HL-60/S4 treated with retinoic acid at 250 ng/mL for 4 days and 3 days (cell line): Measurements from ENCODE around the gene TMEM81.

ENCODE experiments used
- in situ Hi-C: fragments of 300-500 bp; cut with MboI; formaldehyde crosslinking; loops from 2 replicates; pipeline ENCODE4 v1.7.0; 2022; ENCODE audit warnings: low sequenced_read_pairs

TMEM81 gene, protein sequence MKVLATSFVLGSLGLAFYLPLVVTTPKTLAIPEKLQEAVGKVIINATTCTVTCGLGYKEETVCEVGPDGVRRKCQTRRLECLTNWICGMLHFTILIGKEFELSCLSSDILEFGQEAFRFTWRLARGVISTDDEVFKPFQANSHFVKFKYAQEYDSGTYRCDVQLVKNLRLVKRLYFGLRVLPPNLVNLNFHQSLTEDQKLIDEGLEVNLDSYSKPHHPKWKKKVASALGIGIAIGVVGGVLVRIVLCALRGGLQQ

GRCh38 chr1:205084360-205084759, at the start of gene TMEM81:
Gene TMEM81, minus strand, starts transcription at chr1:205084460. Its CDS starts 140 bp downstream, at chr1:205084320.
- in situ Hi-C loops: no loop called here

- in situ Hi-C loops: no loop called here
These were observed 49.0 kb upstream of the TMEM81 start for GRCh38 chr1:205133287-205133686.

DNA sequence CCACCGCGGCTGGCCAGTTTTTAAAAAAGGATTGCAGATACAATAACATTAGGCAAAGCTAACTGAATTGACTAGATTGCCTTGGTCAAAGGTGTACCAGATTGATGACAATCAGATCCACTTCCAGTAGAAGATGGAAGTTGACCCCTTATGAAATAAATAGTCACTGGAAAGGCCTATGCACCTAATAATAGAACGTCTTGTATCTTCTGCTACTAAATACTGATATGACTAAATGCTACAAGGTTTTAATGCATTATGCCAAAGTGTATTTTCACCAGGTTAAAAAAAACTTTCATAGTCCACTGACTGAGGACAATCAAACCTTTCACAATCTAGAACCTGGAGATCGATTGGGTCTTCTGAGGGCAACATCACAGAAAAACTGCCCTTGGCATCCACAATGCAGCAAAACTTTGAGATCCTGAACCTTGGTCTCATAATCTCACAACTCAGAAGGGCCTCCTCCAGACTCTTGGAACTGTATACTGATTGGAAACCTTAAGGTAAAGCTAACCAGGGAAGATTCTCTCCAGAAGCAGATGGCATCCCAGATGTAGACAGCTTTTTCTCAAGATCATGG, 45.3 kb upstream of the TMEM81 start:
- in situ Hi-C loops: no loop called here

DNA sequence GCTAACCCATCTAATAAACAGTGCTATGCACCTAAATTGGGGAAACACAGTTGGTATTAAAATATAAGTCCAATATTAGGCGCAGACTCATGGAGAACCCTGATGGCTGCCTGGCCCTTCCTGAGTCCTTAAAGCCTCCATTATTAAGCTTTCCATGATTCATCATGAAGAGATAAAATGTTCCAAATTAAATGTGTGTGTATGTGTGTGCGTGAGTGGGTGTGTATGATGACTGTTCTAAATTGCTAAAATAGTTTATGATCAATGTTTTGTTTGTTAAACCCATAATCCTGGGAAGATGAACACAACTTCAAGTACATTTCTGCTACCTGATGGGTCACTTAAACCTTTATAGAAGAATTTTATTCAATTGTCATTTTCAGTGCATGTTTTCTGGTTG, 43.8 kb upstream of the TMEM81 start:
- in situ Hi-C loops: no loop called here

- in situ Hi-C loops: no loop called here
These were observed 43.4 kb upstream of the TMEM81 start for GRCh38 chr1:205127646-205128045.

DNA sequence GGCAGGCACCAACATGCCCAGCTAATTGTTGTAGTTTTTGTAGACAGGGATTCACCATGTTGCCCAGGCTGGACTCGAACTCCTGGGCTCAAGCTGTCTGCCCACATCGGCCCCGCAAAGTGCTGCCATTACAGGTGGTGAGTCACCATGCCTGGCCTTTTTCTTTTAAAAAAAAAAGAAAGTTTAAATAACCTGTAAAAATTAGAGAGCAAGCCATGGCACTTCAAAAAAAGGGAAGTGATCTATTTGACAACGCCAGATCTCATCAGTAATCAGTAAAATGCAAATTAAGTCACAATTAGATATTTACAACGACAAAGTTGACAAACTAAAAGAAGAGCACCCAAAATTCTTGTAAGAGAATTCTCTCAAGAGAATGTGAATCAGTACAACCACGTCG, 40.5 kb upstream of the TMEM81 start:
- in situ Hi-C loops: no loop called here

GRCh38 chr1:205122489-205122882, 38.2 kb upstream of the TMEM81 start:
- in situ Hi-C loops: no loop called here

GRCh38 chr1:205121660-205122488, 37.6 kb upstream of the TMEM81 start, which contains the start of gene RBBP5:
Gene RBBP5, minus strand, starts transcription at chr1:205121978. Its CDS starts 105 bp downstream, at chr1:205121873.
- in situ Hi-C loops: no loop called here

DNA sequence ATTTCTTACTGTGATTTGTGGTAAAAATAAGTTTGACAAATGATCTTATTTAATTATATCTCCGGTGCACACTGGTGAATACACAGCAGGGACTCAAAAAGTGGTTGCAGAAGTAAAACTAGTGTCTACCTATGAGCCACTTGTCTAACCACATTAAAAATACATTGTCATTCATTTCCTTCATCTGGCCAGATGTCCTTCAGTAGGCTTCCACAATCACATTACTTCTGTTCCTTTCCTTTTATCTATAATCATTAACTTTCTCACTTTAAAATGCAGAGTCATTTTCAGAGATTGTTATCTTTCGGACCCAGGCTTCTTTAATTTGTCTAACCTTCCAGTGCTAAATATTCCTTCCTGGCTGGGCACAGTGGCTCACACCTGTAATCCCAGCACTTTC, 34.5 kb upstream of the TMEM81 start:
- in situ Hi-C loops: no loop called here

DNA sequence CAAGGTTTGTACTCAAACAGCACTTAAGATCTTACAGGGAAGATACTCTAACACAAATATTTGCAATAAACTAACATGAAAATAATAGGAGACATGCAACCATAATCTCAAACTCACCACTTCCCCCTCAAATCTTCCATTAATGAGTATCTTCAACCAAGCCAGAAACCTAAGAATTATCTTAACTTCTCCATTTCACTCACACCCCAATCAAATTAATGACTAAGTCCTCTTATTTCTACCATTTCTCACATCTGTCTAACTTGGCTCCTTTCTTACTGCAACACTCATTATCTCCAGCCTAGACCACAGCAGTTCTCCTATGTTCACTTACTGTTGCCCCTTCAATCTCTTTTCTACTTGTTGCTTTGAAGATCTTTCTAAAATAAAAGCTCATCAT, 27.1 kb upstream of the TMEM81 start:
- in situ Hi-C loops: no loop called here

GRCh38 chr1:205109711-205110110, 25.5 kb upstream of the TMEM81 start:
- in situ Hi-C loops: no loop called here

- in situ Hi-C loops: no loop called here
These were observed 25.0 kb upstream of the TMEM81 start for GRCh38 chr1:205109269-205109668.

- in situ Hi-C loops: no loop called here
These were observed 24.2 kb upstream of the TMEM81 start for GRCh38 chr1:205108464-205108863.

DNA sequence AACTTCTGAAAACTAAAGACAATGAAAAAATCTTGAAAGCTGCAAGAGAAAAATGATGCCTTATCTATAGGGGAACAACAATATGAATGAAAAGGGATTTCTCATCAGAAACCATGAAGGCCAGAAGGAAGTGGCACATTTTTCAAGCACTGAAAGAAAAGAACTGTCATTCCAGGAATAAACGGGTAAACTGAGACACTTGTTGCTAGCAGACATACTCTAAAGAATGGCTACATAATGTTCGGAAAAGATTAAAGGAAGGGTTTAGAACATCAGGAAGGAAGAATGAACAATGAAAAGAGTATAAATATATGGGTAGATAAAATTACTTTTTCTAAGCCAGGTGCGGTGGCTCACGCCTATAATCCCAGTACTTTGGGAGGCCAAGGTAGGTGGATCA, 23.1 kb upstream of the TMEM81 start:
- in situ Hi-C loops: no loop called here

GRCh38 chr1:205102404-205102803, 18.1 kb upstream of the TMEM81 start:
- in situ Hi-C loops: no loop called here

DNA sequence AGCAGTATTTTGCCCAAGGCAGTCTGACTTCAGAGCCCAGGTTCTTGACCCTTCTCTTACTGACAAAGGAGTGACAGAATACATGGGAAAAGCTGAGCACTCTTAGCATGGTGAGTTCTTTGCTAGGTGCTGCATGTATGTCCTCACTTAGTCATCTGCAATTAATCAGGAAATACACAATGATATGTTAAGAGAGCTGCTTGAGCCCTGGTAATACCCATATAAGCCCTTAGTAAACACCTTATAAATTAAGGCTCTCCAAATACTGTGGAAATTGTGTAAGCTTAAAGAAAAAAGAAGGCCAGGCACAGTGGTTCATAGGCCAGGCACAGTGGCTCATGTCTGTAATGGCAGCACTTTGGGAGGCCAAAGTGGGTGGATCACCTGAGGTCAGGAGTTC, 14.0 kb upstream of the TMEM81 start:
- in situ Hi-C loops: no loop called here

- in situ Hi-C loops: no loop called here
These were observed 11.2 kb upstream of the TMEM81 start for GRCh38 chr1:205095422-205095821.

- in situ Hi-C loops: no loop called here
These were observed 6.9 kb upstream of the TMEM81 start for GRCh38 chr1:205091043-205091740.

DNA sequence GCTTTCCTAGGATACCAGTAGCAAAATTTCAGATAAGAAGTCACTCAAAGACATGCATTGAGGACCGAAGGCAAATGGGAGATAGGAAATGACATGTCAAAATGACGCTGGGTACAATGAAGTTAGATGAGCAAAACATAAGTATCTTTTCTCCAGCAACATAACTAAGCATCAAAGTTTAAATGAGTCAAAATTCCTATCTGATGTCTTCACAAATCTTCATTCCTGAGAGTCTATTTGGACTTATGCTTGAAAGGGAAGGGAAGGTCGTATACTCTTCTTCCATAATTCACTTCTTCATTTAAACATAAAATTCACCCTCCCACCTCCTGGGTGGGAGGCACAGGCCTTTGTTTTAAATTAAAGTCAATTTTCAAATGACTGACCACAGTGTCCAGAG, 4.1 kb upstream of the TMEM81 start:
- in situ Hi-C loops: no loop called here

DNA sequence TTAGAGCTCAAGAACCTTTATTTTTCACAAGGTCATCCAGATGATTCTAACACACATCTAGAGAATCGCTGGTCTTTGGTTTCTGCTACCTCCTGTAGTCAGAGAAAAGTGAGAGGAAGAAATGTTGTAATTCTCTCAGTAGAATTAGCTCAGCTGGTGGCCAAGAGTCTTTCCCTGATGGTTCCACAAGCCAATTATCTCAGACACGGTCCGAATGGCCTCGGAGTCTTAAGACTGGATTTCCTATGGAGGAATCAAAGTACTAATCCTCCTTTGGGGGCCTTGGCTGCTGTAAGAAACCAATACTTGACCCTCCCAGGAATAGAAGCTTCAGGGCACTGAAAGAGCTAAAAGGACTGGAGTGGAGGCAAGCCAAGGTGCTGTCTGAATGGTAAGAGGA, 1.8 kb downstream of the TMEM81 start:
- in situ Hi-C loops: no loop called here

DNA sequence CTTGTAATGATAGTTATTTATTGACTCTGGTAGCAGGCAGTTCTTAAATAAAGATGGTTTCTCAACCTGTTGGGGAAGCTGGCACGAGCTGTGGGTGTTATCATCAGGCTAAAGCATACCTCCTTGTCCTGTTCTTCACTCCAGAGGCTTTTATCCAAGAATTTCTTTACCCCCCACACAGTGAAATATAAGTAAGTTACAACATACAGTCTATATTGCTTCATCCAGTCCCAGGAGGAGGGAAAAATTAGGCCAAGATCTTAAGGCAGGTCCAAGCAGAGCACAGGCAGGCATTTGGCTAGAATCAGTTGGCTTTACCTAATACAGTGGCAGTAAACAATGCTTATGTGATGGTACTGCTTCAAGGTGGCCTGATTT, 6.3 kb downstream of the TMEM81 start:
- in situ Hi-C loops: no loop called here
